IMR-90 (cell line): ENCODE measurements around the gene ZCCHC7. TPM values are rescaled to one million over a fixed set of nuclear protein-coding genes. Genes with fewer than 3 reads are reported as not detected.
A peak's percentile ranks its signal among the peaks of the same experiment; 100 is the strongest.

Experiments
- ATAC-seq: fragments of 200-7000 bp; cut with Tn5 transposase; 2 replicates; pipeline ENCODE4 v1.9.1; 2020; ENCODE audit warnings: low read depth, mild to moderate bottlenecking, moderate library complexity
- BruUV-seq: library from RNA; stranded (reverse); fragments of 400-500 nt; replicated peaks from 2 replicates; lab custom pipeline; 2021; lab: Mats Ljungman, UMichigan
- CTCF ChIA-PET: fragments of 300-600 bp; formaldehyde crosslinking; extraction: SDS; loops from one replicate; lab custom pipeline; 2021; ENCODE audit warnings: antibody characterized with exemption; lab: Yijun Ruan, JAX
- POLR2A ChIA-PET: fragments of 300-600 bp; sonication (Branson Sonifier 250); formaldehyde crosslinking; loops from one replicate; lab custom pipeline; 2022; ENCODE audit warnings: antibody characterized with exemption; ENCODE audit not compliant: unreplicated experiment; lab: Charles Lee
- DNase-seq: peaks from one replicate; pipeline ENCODE4 v3.0.0; 2013
- H2AFZ ChIP-seq: replicated peaks from 2 replicates; pipeline ENCODE3; 2013; ENCODE audit warnings: low read length, mild to moderate bottlenecking; ENCODE audit not compliant: poor library complexity
- H2AK5ac ChIP-seq: 2 replicates; pipeline ENCODE4 v1.6.1; 2013; ENCODE audit warnings: low read depth, low read length, inconsistent platforms
- H2AK9ac ChIP-seq: replicated peaks from 2 replicates; pipeline ENCODE3; 2013; ENCODE audit warnings: mild to moderate bottlenecking, low read depth, low read length, moderate library complexity; ENCODE audit not compliant: poor library complexity
- H2BK120ac ChIP-seq: 2 replicates; pipeline ENCODE4 v1.6.1; 2013; ENCODE audit warnings: low read depth, low read length, inconsistent platforms
- H2BK15ac ChIP-seq: 3 replicates; pipeline ENCODE4 v1.6.1; 2013; ENCODE audit warnings: low read depth, low read length, inconsistent platforms
- H2BK20ac ChIP-seq: 2 replicates; pipeline ENCODE4 v1.6.1; 2013; ENCODE audit warnings: low read depth, mild to moderate bottlenecking, inconsistent platforms, low read length, moderate library complexity
- H2BK5ac ChIP-seq: 2 replicates; pipeline ENCODE4 v1.6.1; 2013; ENCODE audit warnings: mild to moderate bottlenecking, low read depth, low read length, inconsistent platforms; ENCODE audit not compliant: poor library complexity, severe bottlenecking
- H3K14ac ChIP-seq: replicated peaks from 2 replicates; pipeline ENCODE4 v1.6.1; 2013; ENCODE audit warnings: low read depth, low read length, inconsistent platforms
- H3K18ac ChIP-seq: 2 replicates; pipeline ENCODE4 v1.6.1; 2013; ENCODE audit warnings: low read depth, low read length, control low read depth
- H3K23ac ChIP-seq: 2 replicates; pipeline ENCODE4 v1.6.1; 2013; ENCODE audit warnings: low read depth, low read length, inconsistent platforms
- H3K27ac ChIP-seq: 2 replicates; pipeline ENCODE4 v1.5.1; 2013; ENCODE audit warnings: mild to moderate bottlenecking, control low read depth, low read length; ENCODE audit not compliant: insufficient read depth
- H3K27me3 ChIP-seq: 2 replicates; pipeline ENCODE4 v1.6.1; 2013; ENCODE audit warnings: low read length; ENCODE audit not compliant: control insufficient read depth, insufficient read depth
- H3K36me3 ChIP-seq: 2 replicates; pipeline ENCODE4 v1.6.1; 2013; ENCODE audit warnings: low read length, mixed read lengths; ENCODE audit not compliant: control insufficient read depth, insufficient read depth
- H3K4ac ChIP-seq: 2 replicates; pipeline ENCODE4 v1.6.1; 2013; ENCODE audit warnings: low read depth, low read length, inconsistent platforms
- H3K4me1 ChIP-seq: 2 replicates; pipeline ENCODE4 v1.6.1; 2013; ENCODE audit warnings: low read length, mixed read lengths; ENCODE audit not compliant: control insufficient read depth, insufficient read depth
- H3K4me2 ChIP-seq: 2 replicates; pipeline ENCODE4 v1.6.1; 2013; ENCODE audit warnings: low read depth, mild to moderate bottlenecking, control low read depth, low read length, moderate library complexity
- H3K4me3 ChIP-seq: 2 replicates; pipeline ENCODE4 v1.5.1; 2013; ENCODE audit warnings: low read depth, mild to moderate bottlenecking, control low read depth, low read length, moderate library complexity; ENCODE audit not compliant: insufficient read depth
- H3K56ac ChIP-seq: 2 replicates; pipeline ENCODE4 v1.6.1; 2013; ENCODE audit warnings: low read length, inconsistent platforms; ENCODE audit not compliant: insufficient read depth; ENCODE audit errors: extremely low read depth
- H3K79me1 ChIP-seq, 2 experiments: 2 replicates each; pipeline ENCODE4 v1.6.1; 2013; ENCODE audit warnings: low read length in 2 of 2, inconsistent platforms in 1 of 2, low read depth in 1 of 2
- H3K9ac ChIP-seq: 2 replicates; pipeline ENCODE4 v1.6.1; 2013; ENCODE audit warnings: low read depth, low read length, control low read depth
- H3K9me1 ChIP-seq: 2 replicates; pipeline ENCODE4 v1.6.1; 2013; ENCODE audit warnings: low read length, inconsistent platforms; ENCODE audit not compliant: insufficient read depth
- H3K9me3 ChIP-seq: 2 replicates; pipeline ENCODE4 v1.6.1; 2013; ENCODE audit warnings: low read length; ENCODE audit not compliant: control insufficient read depth, insufficient read depth
- H4K20me1 ChIP-seq: 2 replicates; pipeline ENCODE4 v1.6.1; 2013; ENCODE audit warnings: low read length, inconsistent platforms; ENCODE audit not compliant: insufficient read depth
- H4K5ac ChIP-seq: 2 replicates; pipeline ENCODE4 v1.6.1; 2013; ENCODE audit warnings: mild to moderate bottlenecking, low read depth, low read length, control low read depth
- H4K8ac ChIP-seq, 2 experiments: 2 replicates each; pipeline ENCODE4 v1.6.1; 2013; ENCODE audit warnings: low read depth in 2 of 2, low read length in 2 of 2, control low read depth in 1 of 2, inconsistent platforms in 1 of 2
- H4K91ac ChIP-seq: 2 replicates; pipeline ENCODE4 v1.6.1; 2013; ENCODE audit warnings: low read depth, low read length, inconsistent platforms; ENCODE audit not compliant: insufficient read depth
- BHLHE40 ChIP-seq: fragments of 150-350 bp; IDR thresholded peaks from 2 replicates; pipeline ENCODE4 v1.6.1; 2016; ENCODE audit warnings: mild to moderate bottlenecking, low read depth, low read length
- CEBPB ChIP-seq: IDR thresholded peaks from 2 replicates; pipeline ENCODE4 v1.6.1; 2012; ENCODE audit warnings: low read depth, low read length, improper control_type of control experiment
- CHD1 ChIP-seq: IDR thresholded peaks from 2 replicates; pipeline ENCODE4 v1.6.1; 2012; ENCODE audit warnings: low read depth, low read length, improper control_type of control experiment
- MAZ ChIP-seq: IDR thresholded peaks from 2 replicates; pipeline ENCODE4 v1.6.1; 2012; ENCODE audit warnings: low read depth, mild to moderate bottlenecking, low read length, improper control_type of control experiment, moderate library complexity, borderline replicate concordance
- RFX5 ChIP-seq: IDR thresholded peaks from 2 replicates; pipeline ENCODE4 v1.8.0; 2012; ENCODE audit warnings: low read depth, mild to moderate bottlenecking, low read length, moderate library complexity
- WGBS, 2 experiments: methylation state at CpG; one replicate each; pipeline versions ENCODE4 v1.1.5 to v1.1.7; 2013; ENCODE audit warnings: missing lambda C conversion rate in 2 of 2; ENCODE audit not compliant: insufficient read length in 1 of 2; ENCODE audit errors: extremely low coverage in 2 of 2; 5-methylcytosine and 5-hydroxymethylcytosine counted together
- dilution Hi-C: fragments of 300-500 bp; cut with HindIII; formaldehyde crosslinking; loops from one replicate; pipeline ENCODE4 v1.14.3; 2018; ENCODE audit warnings: low sequenced_read_pairs; ENCODE audit not compliant: unreplicated experiment
- in situ Hi-C: fragments of 300-500 bp; cut with MboI; formaldehyde crosslinking; loops from 3 replicates; pipeline ENCODE4 v1.14.3; 2019; ENCODE audit warnings: low sequenced_read_pairs, inconsistent platforms, mixed read lengths
- intact Hi-C: fragments of 100-400 bp; cut with micrococcal nuclease; formaldehyde crosslinking; loops from 2 replicates; pipeline ENCODE4 v1.10.0; 2022
- polyA plus RNA-seq, 3 experiments: library from polyadenylated mRNA; depleted of rRNA; stranded (reverse); fragments of >200 nt; gene quantifications; 2 replicates each; pipeline ENCODE4 v1.2.3, GENCODE V29; 2012; ENCODE audit warnings: low replicate concordance in 1 of 3
- total RNA-seq: library from RNA; depleted of rRNA; stranded (reverse); fragments of >200 nt; gene quantifications from 2 replicates; pipeline ENCODE4 v1.2.3, GENCODE V29; 2012
- TF ChIP-seq, protein P1 (sequence below): fragments of 150-350 bp; IDR thresholded peaks from 2 replicates; pipeline ENCODE4 v1.6.1; 2016; ENCODE audit warnings: low read depth, mild to moderate bottlenecking, low read length, moderate library complexity, borderline replicate concordance
- TF ChIP-seq, protein P2 (sequence below): conservative IDR thresholded peaks from 2 replicates; pipeline ENCODE4 v1.5.1; 2012; ENCODE audit warnings: mild to moderate bottlenecking, low read depth, low read length, improper control_type of control experiment

Gene ZCCHC7
- total and polyA plus RNA-seq, 2 of the 4 experiments (the other 2 are of a cell fraction) = 13.6 to 28.7 TPM

DNA sequence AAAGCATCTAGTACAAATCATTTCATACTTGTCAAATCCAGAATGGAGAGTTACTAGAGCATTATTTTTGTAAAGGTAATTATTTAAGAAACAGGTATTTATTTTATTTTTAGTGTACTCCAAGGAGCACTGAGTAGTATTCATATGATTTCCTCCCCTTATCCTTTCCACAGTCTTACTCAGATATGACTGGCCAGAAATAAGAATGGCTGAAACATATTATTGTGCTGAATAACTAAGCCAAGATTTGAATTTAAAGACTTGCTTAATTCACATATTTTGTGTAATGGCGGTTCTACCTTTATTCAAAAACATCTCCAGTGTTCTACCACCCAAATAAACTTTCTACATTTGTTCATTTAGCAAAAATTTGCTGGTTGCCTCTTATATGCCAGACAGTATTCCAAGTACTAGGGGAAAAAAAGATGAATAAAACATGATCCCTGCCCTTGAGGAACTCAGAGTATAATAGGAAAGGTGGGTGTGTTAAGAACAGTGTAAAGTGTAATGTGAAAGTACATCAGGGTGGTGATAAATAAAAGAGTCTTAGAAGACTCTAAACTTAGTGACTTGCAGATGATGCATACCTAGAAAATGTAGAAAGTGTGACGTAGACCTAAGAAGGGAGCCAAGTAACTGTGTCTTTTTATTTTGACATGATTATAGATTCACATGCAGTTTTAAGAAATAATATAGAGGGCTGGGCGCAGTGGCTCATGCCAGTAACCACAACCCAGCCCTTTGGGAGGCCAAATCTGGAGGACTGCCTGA lies 191.7 kb downstream of the ZCCHC7 start:
- no CpG with 5 or more reads among the region's 3 CpGs for WGBS, 2 experiments
- TF ChIP-seq CEBPB = no peak
- TF ChIP-seq CHD1 = no peak
- TF ChIP-seq, protein P1, sequence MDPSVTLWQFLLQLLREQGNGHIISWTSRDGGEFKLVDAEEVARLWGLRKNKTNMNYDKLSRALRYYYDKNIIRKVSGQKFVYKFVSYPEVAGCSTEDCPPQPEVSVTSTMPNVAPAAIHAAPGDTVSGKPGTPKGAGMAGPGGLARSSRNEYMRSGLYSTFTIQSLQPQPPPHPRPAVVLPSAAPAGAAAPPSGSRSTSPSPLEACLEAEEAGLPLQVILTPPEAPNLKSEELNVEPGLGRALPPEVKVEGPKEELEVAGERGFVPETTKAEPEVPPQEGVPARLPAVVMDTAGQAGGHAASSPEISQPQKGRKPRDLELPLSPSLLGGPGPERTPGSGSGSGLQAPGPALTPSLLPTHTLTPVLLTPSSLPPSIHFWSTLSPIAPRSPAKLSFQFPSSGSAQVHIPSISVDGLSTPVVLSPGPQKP = no peak
- TF ChIP-seq BHLHE40 = no peak
- TF ChIP-seq, protein P2, sequence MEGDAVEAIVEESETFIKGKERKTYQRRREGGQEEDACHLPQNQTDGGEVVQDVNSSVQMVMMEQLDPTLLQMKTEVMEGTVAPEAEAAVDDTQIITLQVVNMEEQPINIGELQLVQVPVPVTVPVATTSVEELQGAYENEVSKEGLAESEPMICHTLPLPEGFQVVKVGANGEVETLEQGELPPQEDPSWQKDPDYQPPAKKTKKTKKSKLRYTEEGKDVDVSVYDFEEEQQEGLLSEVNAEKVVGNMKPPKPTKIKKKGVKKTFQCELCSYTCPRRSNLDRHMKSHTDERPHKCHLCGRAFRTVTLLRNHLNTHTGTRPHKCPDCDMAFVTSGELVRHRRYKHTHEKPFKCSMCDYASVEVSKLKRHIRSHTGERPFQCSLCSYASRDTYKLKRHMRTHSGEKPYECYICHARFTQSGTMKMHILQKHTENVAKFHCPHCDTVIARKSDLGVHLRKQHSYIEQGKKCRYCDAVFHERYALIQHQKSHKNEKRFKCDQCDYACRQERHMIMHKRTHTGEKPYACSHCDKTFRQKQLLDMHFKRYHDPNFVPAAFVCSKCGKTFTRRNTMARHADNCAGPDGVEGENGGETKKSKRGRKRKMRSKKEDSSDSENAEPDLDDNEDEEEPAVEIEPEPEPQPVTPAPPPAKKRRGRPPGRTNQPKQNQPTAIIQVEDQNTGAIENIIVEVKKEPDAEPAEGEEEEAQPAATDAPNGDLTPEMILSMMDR = no peak
- no peak for TF ChIP-seq RFX5
- no peak for TF ChIP-seq MAZ
- Histone ChIP-seq H3K27me3 (no peaks in the 10 kb centered on the region), H2AFZ (no peak overlapping the region), H3K9me1 (peaks cover 2% of the 10 kb centered on the region; the same call in 1 of the 2 replicates), H3K4ac (no peak overlapping the region), H3K9ac (no peak overlapping the region), H4K91ac (no peak overlapping the region), H3K36me3 (no peaks in the 10 kb centered on the region), H2BK5ac (peak overlapping the region; percentile 29), H2AK9ac (no peak overlapping the region), H4K5ac (no peak overlapping the region), H2BK15ac (no peak overlapping the region), H3K9me3 (no peaks in the 10 kb centered on the region), H3K27ac (no peak overlapping the region), H4K20me1 (no peaks in the 10 kb centered on the region), H3K4me2 (peak overlapping the region; percentile 68; the same call in 1 of the 2 replicates), H3K4me3 (no peak overlapping the region), H3K4me1 (peaks cover 6% of the 10 kb centered on the region), H2BK20ac (no peak overlapping the region), H4K8ac (no peak overlapping the region), H3K23ac (no peak overlapping the region), H3K56ac (no peak overlapping the region), H2BK120ac (no peak overlapping the region), H2AK5ac (no peak overlapping the region), H3K79me1 (0 out of 4 replicates have a peak, but pooled peaks cover 0 to 3% of the 10 kb centered on the region in 2 experiments), H3K14ac (no peak overlapping the region), H3K18ac (no peak overlapping the region)
- CTCF ChIA-PET = no interaction called here
- peak; percentile 85 for DNase-seq
- in situ Hi-C loops (loop anchor here (10.0 kb wide), 1 partner anchor 63 kb away; no protein-coding TSS in a partner anchor), intact Hi-C loops (no loop called here), dilution Hi-C loops (no loop called here)
- POLR2A ChIA-PET = no interaction called here
- no TSS peak for BruUV-seq
- peak; percentile 69 for ATAC-seq
